GM12878 (cell line): ENCODE data around the gene MAGI1. TPM values are rescaled to one million over a fixed set of nuclear protein-coding genes. Genes with fewer than 3 reads are reported as not detected.

Source experiments
- ATAC-seq: fragments of 200-7000 bp; cut with Tn5 transposase; 3 replicates; pipeline ENCODE4 v1.9.1; 2020; ENCODE audit warnings: mild to moderate bottlenecking, moderate library complexity
- BruUV-seq: library from RNA; stranded (reverse); fragments of 400-500 nt; replicated peaks from 2 replicates; lab custom pipeline; 2021; lab: Mats Ljungman, UMichigan
- CTCF ChIA-PET: fragments of 300-600 bp; sonication (Branson Sonifier 250); formaldehyde crosslinking; extraction: SDS; loops from one replicate; lab custom pipeline; 2021; ENCODE audit warnings: inconsistent platforms; lab: Yijun Ruan, JAX
- POLR2A ChIA-PET: fragments of 350-600 bp; formaldehyde crosslinking; extraction: SDS; loops from one replicate; lab custom pipeline; 2021; ENCODE audit warnings: inconsistent platforms; lab: Charles Lee
- RAD21 ChIA-PET: fragments of 300-600 bp; sonication (Branson Sonifier 250); formaldehyde crosslinking; loops from one replicate; lab custom pipeline; 2023; ENCODE audit warnings: antibody characterized with exemption; ENCODE audit not compliant: unreplicated experiment; lab: Charles Lee
- SMC1A ChIA-PET: fragments of 300-600 bp; sonication (Branson Sonifier 250); formaldehyde crosslinking; loops from one replicate; lab custom pipeline; 2023; ENCODE audit not compliant: unreplicated experiment, uncharacterized antibody; lab: Charles Lee
- DNase-seq: peaks from one replicate; pipeline ENCODE4 v3.0.0-alpha.2; 2011; ENCODE audit warnings: low read depth, low spot score
- FAIRE-seq: peaks from 3 replicates; lab custom pipeline; 2011; peaks lifted over from hg19 to GRCh38; lab: Jason Lieb, UNC
- H2AFZ ChIP-seq: 2 replicates; pipeline ENCODE4 v1.6.0; 2011; ENCODE audit warnings: low read depth, low read length, control low read depth; ENCODE audit not compliant: control insufficient read depth
- H3K27ac ChIP-seq: 2 replicates; pipeline ENCODE4 v1.5.1; 2011; ENCODE audit warnings: control low read depth; ENCODE audit not compliant: control insufficient read depth, insufficient read depth
- H3K27me3 ChIP-seq, 2 experiments: replicated peaks in 1 of 2; 2 replicates each; pipeline versions ENCODE4 v1.6.0 to v1.6.1; 2011; ENCODE audit warnings: low read length in 1 of 2; ENCODE audit not compliant: control insufficient read depth in 2 of 2, insufficient read depth in 2 of 2
- H3K36me3 ChIP-seq, 2 experiments: 2 replicates each; pipeline ENCODE4 v1.5.1; 2011; ENCODE audit warnings: low read length in 1 of 2; ENCODE audit not compliant: control insufficient read depth in 2 of 2, insufficient read depth in 2 of 2
- H3K4me1 ChIP-seq: 2 replicates; pipeline ENCODE4 v1.6.1; 2011; ENCODE audit warnings: mild to moderate bottlenecking, low read length, moderate library complexity, mixed read lengths; ENCODE audit not compliant: control insufficient read depth, insufficient read depth
- H3K4me2 ChIP-seq: 2 replicates; pipeline ENCODE4 v1.6.0; 2011; ENCODE audit warnings: control low read depth; ENCODE audit not compliant: control insufficient read depth, insufficient read depth
- H3K4me3 ChIP-seq: fragments of 200-600 bp; sonication (generic); 2 replicates; pipeline ENCODE4 v1.5.1; 2016
- H3K79me2 ChIP-seq: 2 replicates; pipeline ENCODE4 v1.6.0; 2011; ENCODE audit warnings: low read length; ENCODE audit not compliant: control insufficient read depth, insufficient read depth
- H3K9ac ChIP-seq: 2 replicates; pipeline ENCODE4 v1.8.0; 2011; ENCODE audit warnings: low read length, control low read depth, mixed read lengths; ENCODE audit not compliant: control insufficient read depth, insufficient read depth
- H3K9me3 ChIP-seq: replicated peaks from 3 replicates; pipeline ENCODE4 v1.5.1; 2011; ENCODE audit warnings: mild to moderate bottlenecking, low read length; ENCODE audit not compliant: control insufficient read depth, insufficient read depth
- H4K20me1 ChIP-seq: 2 replicates; pipeline ENCODE4 v1.6.0; 2011; ENCODE audit not compliant: control insufficient read depth, insufficient read depth
- BCLAF1 ChIP-seq: fragments of 450-650 bp; IDR thresholded peaks from 2 replicates; pipeline ENCODE4 v1.6.1; 2017; ENCODE audit warnings: antibody characterized with exemption, mild to moderate bottlenecking, moderate library complexity
- CBFB ChIP-seq: IDR thresholded peaks from 2 replicates; pipeline ENCODE4 v1.6.1; 2016; ENCODE audit warnings: antibody characterized with exemption, low read depth
- MEF2B ChIP-seq: fragments of 450-650 bp; IDR thresholded peaks from 2 replicates; pipeline ENCODE4 v1.6.1; 2018; ENCODE audit warnings: mild to moderate bottlenecking, moderate library complexity; ENCODE audit not compliant: partially characterized antibody, poor library complexity, severe bottlenecking
- SIX5 ChIP-seq: IDR thresholded peaks from 2 replicates; pipeline ENCODE4 v1.6.1; 2011; ENCODE audit warnings: mild to moderate bottlenecking, low read depth, low read length, moderate library complexity; ENCODE audit not compliant: severe bottlenecking
- SMAD5 ChIP-seq: IDR thresholded peaks from 2 replicates; pipeline ENCODE4 v1.6.1; 2016; ENCODE audit warnings: antibody characterized with exemption, low read depth
- SUPT20H ChIP-seq: IDR thresholded peaks from 2 replicates; pipeline ENCODE4 v1.6.1; 2011; ENCODE audit warnings: low read depth, mild to moderate bottlenecking, low read length, moderate library complexity, borderline replicate concordance; ENCODE audit not compliant: control insufficient read depth
- ZNF384 ChIP-seq: IDR thresholded peaks from 2 replicates; pipeline ENCODE4 v1.6.1; 2012; ENCODE audit warnings: low read depth, mild to moderate bottlenecking, low read length, improper control_type of control experiment, borderline replicate concordance
- ZSCAN29 ChIP-seq: fragments of 450-650 bp; IDR thresholded peaks from 2 replicates; pipeline ENCODE4 v1.6.1; 2017; ENCODE audit warnings: mild to moderate bottlenecking, moderate library complexity
- WGBS: methylation state at CpG from one replicate; pipeline ENCODE4 v1.1.6; 2016; ENCODE audit warnings: low lambda C conversion rate; ENCODE audit not compliant: insufficient replicate concordance, insufficient coverage; ENCODE audit errors: missing lambda C conversion rate; 5-methylcytosine and 5-hydroxymethylcytosine counted together
- in situ Hi-C: fragments of 300-500 bp; cut with MboI; formaldehyde crosslinking; loops from 9 replicates; pipeline ENCODE4 v1.14.3; 2018; ENCODE audit warnings: mixed read lengths
- intact Hi-C: fragments of 100-400 bp; cut with micrococcal nuclease; formaldehyde crosslinking; loops from one replicate; pipeline ENCODE4 v1.14.2; 2022; ENCODE audit not compliant: unreplicated experiment
- polyA plus RNA-seq, 11 experiments: library from polyadenylated mRNA; depleted of rRNA in 4 of 11; unstranded in 6 of 11; stranded (reverse) in 5 of 11; fragments of >200 nt; fragmentation: Nextera tagmentation in 4 of 11; fragmentation: Illumina TruSeq in 1 of 11; extraction: Ambion mirVana in 4 of 11; extraction: Trizol in 1 of 11; gene quantifications; 1 replicate in 1 of 11; 2 replicates in 10 of 11; pipeline versions ENCODE4 v1.2.1 to v1.2.3, GENCODE V29; 2011 to 2016; ENCODE audit warnings: inconsistent platforms in 2 of 11, missing spikeins in 2 of 11, low read depth in 1 of 11
- total RNA-seq, 4 experiments: library from RNA; depleted of rRNA in 3 of 4; stranded (reverse); fragments of >200 nt in 3 of 4; fragmentation: Illumina TruSeq in 1 of 4; extraction: Trizol in 1 of 4; gene quantifications; 2 replicates each; pipeline versions ENCODE4 v1.2.1 to v1.2.3, GENCODE V29; 2013 to 2021
- TF ChIP-seq, protein P1 (sequence below): fragments of 450-650 bp; IDR thresholded peaks from 2 replicates; pipeline ENCODE4 v1.6.1; 2014; ENCODE audit warnings: mild to moderate bottlenecking

MAGI1 gene
- total and polyA plus RNA-seq, 10 of the 15 experiments (the other 5 are each of a cell fraction or from before 2014, with no cell fraction given) = 0.02 to 3.3 (median 0.29) TPM; not detected in 1

DNA sequence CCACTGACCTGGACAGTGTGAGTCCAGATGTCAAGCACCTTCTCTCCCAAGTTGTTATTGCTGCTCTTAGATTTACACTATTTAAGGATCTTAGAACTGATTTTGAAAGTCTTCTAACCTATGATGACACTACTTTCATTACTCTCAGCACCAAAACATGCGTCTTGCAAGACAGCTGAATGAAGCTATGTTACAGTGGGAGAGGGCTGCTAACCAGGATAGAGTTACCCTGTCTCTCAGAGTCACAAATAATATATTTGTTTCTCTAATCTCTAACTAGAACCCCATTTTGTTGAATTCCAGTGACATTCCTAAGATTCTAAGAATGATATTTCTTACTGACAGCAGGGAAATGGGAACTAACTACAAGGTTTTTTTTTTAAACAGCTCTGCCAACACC lies 455.5 kb downstream of the MAGI1 start:
- FAIRE-seq = no peak

More for the DNA sequence above, 455.5 kb downstream of the MAGI1 start:
- no peak overlapping the region for H3K4me2 ChIP-seq
- BruUV-seq = no TSS peak
- no peaks in the 10 kb centered on the region for H3K36me3 ChIP-seq
- no peaks in the 10 kb centered on the region for H3K79me2 ChIP-seq
- H3K9me3 ChIP-seq = no peaks in the 10 kb centered on the region
- WGBS = 0% methylated on average over 1 of the region's 1 CpG
- ChIA-PET CTCF (no interaction called here), RAD21 (no interaction called here), POLR2A (no interaction called here), SMC1A (no interaction called here)
- H3K9ac ChIP-seq = no peak overlapping the region
- no peak for TF ChIP-seq SIX5
- no peak for TF ChIP-seq ZSCAN29
- TF ChIP-seq, protein P1, sequence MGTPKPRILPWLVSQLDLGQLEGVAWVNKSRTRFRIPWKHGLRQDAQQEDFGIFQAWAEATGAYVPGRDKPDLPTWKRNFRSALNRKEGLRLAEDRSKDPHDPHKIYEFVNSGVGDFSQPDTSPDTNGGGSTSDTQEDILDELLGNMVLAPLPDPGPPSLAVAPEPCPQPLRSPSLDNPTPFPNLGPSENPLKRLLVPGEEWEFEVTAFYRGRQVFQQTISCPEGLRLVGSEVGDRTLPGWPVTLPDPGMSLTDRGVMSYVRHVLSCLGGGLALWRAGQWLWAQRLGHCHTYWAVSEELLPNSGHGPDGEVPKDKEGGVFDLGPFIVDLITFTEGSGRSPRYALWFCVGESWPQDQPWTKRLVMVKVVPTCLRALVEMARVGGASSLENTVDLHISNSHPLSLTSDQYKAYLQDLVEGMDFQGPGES = no peak
- no peak for TF ChIP-seq MEF2B
- no peak for TF ChIP-seq BCLAF1
- no peak for TF ChIP-seq SMAD5
- no peak for TF ChIP-seq CBFB
- no peak for TF ChIP-seq ZNF384
- no peak for TF ChIP-seq SUPT20H
- H3K4me1 ChIP-seq = no peaks in the 10 kb centered on the region
- no peak for ATAC-seq
- no peaks in the 10 kb centered on the region for H3K27me3 ChIP-seq
- intact Hi-C loops (no loop called here), in situ Hi-C loops (no loop called here)
- H3K4me3 ChIP-seq = no peak overlapping the region
- H2AFZ ChIP-seq = no peak overlapping the region
- no peak for DNase-seq
- no peak overlapping the region for H3K27ac ChIP-seq
- no peaks in the 10 kb centered on the region for H4K20me1 ChIP-seq
